HG02852 (cell line): Measurements from ENCODE around the gene RNFT1.
"Not testable (repeated sequence)": the region's sequence is repeated elsewhere in the genome, so short reads cannot be mapped to it uniquely, and the experiment has no call there.

Experiments used
- ATAC-seq: cut with Tn5 transposase; IDR thresholded peaks from one replicate; pipeline ENCODE4 v1.9.1; 2021; ENCODE audit warnings: mild to moderate bottlenecking, moderate library complexity; ENCODE audit not compliant: unreplicated experiment

RNFT1 gene, protein sequence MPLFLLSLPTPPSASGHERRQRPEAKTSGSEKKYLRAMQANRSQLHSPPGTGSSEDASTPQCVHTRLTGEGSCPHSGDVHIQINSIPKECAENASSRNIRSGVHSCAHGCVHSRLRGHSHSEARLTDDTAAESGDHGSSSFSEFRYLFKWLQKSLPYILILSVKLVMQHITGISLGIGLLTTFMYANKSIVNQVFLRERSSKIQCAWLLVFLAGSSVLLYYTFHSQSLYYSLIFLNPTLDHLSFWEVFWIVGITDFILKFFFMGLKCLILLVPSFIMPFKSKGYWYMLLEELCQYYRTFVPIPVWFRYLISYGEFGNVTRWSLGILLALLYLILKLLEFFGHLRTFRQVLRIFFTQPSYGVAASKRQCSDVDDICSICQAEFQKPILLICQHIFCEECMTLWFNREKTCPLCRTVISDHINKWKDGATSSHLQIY

DNA sequence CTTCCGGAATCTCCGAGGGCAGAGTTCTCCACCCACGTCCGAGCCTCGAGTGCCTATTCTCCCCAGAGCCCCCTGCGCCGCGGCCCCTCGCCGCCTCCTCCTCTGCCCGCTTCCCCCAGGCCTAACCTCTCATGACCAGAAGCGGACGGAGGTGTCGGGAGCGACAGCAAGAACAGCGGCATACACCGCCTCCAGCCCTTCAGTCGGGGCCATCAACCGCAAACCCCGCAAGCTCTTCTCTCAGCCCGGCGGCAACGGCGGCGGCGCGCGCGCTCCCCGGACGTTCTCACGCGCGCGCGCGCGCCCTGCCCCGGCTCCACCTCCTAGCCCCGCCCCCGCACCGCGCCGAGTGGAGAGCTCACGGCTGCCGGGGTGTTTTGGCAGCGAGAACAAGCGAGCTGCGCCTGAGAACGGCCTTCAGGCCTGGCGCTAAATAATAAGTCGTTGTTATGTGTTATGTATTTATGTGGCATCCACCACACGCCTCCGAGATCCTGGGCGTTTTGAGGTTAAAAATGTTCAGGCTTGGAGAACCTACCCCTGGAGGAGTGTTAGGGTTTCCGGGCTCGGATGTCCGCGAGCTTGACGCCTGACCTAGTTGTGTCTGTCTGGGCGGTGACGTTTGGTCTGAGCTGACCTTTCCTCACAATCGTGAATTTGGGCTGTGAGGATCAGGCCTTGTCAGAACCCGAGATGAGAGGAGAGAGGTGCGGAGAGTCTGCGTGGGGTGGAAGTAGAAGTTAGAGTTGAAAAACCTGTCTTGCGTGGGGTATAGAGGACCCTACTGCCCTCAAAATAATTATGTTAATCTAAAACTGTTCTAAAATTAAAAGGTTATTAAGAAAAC is at the start of gene RNFT1:
Gene RNFT1, minus strand, starts transcription at position 259 of the 847 bp plus-strand sequence. Its CDS starts 77 bp downstream, at position 182.
- ATAC-seq, result peak; percentile 82

DNA sequence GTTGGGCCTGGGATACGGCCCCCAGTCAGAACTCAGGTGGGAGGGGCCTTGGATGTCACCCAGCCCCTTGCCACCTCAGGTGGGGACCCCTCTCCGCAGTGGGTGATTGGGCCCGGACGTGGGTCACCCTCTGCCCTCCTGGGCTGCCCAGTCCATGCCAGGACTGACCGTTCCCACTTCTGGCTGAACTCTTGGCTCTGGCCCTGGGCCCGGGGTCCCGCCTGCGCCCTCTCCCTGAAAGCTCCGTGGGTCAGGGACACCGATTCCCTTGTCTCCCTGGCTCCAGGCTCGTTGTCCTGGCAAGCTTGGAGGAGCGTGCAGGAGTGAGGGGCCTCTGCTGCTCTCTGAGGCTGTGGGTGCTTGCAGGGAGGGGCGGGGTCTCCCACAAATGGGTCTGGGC is 44.8 kb upstream of the RNFT1 start:
- ATAC-seq, result not testable (repeated sequence)

DNA sequence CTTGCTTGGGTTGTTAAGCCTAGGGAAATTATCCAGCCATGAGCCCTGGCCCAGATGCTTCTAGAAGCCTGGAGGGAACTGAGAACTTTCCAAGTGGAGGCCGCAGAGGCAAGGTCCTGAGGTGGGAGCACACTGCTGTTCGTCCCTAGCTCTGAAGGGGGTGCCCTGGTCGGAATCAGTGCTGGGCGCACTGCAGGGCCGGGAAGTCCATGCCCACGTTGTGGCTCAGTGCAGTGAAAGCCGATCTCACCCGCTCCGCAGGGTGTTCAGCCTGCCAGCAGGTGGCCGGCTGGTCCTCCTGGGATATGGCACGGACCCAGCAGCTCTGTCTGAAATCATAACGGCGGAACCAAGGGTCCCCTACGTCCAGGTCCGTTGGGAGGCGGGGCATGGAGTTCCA is 43.8 kb upstream of the RNFT1 start:
- ATAC-seq, result not testable (repeated sequence)

DNA sequence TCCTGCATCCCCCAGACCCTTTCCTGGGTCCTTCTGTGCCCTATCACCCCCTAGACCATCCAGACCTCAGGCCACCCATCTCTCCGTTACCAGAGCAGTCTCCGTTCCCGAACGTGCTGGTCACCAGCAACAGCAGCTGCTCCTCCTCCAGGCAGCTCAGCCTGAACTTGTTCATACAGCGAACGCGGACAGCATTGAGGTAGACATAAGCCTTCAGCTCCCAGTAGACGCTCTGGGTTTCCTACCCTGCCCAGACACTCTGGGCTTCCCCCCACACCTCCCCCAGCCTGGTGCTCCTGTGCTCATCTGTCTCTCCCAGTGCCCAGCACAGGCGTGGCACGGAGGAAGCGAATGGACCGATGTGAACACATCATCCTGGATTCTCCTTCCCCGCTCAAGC is 41.6 kb upstream of the RNFT1 start:
- no peak for ATAC-seq

DNA sequence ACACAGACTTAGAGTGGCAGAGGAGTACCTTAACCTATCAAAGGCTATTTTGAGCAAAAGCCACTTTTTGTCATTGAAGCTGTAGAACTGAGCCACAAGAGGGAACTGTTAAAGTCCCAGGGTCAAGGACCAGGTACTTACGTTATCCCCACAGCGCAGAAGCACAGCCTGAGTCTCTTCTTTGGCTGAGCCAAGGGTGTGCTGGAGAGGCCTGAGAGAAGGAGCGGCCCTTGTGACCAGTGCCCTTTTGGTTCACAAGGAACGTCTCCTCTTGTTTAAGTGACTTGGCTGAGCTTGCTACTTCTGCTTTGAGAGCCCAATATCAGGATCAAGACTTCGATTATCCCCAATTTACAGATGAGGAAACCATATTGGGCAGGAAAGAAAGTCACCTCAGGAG is 40.0 kb upstream of the RNFT1 start:
- not testable (repeated sequence) for ATAC-seq

DNA sequence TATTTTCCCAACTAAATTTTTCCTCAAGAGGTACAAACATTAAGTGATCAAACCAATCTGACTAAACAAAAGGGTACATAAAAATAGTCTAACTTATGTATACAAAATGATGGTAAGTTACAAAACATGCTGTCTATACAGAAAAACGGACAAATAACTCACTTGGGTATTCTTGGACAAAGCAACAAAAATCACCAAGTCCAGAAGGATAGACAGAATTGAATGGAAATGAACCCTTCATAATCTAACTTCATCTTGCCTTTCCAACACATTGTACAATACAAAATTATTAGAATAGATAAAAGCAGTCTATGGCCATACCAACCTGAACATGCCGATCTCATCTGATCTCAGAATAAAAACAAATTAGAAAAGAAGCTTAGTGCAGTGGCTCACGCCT is 37.9 kb upstream of the RNFT1 start:
- not testable (repeated sequence) for ATAC-seq

DNA sequence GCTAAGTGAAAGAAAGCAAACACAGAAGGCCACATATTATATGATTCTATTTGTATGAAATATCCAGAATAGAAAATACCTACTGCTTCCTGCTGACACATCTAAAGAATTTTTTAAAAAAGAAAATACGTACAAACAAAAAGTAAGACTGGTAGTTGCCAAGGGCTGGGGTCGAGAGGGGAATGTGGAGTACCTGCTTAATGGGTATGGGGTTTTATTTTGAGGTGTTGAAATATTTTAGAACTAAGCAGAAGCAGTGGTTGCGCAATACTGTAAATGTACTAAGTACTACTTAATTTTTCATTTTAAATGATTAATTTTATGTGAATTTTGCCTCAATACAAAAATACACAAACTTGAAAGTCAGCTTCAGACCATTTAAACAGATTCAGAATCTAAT is 32.1 kb upstream of the RNFT1 start:
- not testable (repeated sequence) for ATAC-seq

DNA sequence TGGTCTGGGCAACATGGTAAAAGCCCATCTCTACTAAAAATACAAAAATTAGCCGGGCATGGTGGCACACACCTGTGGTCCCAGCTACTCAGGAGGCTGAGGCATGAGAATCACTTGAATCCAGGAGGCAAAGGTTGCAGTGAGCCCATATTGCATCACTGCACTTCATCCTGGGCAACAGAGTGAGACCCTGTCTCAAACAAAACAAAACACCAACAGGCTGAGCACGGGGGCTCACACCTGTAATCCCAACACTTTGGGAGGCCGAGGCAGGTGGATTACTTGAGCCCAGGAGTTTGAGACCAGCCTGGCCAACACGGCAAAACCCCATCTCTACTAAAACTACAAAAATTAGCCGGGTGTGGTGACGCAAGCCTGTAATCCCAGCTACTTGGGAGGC is 10.6 kb upstream of the RNFT1 start:
- ATAC-seq, result not testable (repeated sequence)

DNA sequence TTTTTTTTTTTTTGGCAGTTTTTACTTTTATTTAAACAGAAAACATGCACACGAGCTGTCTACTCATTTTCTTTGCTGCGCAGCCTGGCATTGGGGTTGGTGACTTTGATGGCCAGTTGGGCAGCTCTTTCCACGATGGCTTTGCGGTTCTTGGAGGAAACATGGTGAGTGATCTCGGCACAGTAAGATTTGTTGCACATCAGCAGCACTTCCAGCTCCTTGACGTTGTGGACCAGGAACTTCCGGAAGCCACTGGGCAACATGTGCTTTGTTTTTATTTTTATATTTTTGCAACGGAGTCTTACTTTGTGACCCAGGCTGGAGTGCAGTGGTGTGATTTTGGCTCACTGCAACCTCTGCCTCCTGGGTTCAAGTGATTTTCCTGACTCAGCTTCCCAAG is 8.9 kb upstream of the RNFT1 start:
- not testable (repeated sequence) for ATAC-seq

DNA sequence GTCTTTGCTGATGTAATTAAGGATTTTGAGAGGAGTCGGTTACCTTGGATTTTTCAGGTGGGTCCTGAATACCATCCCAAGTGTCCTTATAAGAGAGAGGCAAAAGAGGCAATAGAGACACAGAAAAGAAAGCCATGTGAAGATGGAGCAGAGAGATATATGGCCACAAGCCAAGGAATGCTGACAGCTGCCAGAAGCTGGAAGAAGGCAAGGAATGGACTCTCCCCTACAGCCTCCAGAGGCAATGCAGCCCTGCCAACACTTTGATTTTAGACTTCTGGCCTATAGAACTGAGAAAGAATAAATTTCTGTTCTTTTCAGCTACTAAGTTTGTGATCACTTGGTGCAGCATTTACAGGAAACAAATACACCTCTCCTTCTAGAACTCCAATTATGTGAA is 8.2 kb upstream of the RNFT1 start:
- no peak for ATAC-seq

DNA sequence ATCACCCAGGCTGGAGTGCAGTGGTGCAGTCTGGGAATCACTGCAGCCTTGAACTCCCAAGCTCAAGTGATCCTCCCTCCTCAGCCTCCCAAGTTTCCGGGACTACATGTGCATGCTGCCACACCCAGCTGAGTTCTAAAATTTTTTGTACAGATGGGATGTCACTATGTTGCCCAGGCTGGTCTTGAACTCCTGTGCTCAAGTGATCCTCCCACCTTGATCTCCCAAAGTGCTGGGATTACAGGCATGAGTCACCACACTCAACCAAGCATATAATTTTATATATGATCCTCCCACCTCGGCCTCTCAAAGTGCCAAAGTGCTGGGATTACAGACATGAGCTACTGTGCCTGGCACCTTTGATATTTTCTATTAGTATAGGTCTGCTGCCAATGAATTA is 7.2 kb upstream of the RNFT1 start:
- ATAC-seq, result not testable (repeated sequence)

DNA sequence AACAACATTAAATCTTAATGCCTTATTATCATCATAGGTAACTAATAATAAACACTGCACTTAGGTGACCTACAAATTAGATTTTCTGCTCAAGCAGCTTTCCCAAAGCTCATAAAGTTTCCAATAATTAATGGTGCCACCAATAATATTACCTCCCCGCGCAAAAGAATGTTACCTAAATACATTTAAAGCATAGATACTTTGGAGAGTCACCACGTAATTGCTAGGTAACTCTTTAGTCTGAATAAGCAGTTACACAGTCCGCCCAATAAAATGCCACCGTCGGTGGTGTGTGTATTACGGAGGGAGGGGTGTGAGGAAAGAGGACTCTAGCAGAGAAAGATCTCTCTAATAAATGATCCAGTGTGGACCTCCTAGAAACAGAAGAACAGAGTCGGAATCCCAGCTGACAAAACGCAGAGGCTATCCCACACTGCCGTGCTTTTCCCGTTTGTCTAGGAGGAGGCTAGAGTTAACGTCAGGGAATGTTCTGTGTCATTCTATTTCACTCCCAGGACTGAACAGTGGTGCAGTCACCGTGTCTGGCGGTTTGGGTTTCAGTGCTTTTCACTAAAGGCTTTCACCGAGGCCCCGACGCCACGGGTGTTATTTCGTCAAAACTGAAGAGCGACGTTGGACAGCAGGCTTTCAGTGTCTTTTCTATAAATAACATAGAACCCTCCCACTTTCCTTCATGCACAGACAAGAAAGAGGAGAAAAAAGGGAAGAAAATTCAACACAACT is 630 bp downstream of the RNFT1 start:
- peak; percentile 60 for ATAC-seq

DNA sequence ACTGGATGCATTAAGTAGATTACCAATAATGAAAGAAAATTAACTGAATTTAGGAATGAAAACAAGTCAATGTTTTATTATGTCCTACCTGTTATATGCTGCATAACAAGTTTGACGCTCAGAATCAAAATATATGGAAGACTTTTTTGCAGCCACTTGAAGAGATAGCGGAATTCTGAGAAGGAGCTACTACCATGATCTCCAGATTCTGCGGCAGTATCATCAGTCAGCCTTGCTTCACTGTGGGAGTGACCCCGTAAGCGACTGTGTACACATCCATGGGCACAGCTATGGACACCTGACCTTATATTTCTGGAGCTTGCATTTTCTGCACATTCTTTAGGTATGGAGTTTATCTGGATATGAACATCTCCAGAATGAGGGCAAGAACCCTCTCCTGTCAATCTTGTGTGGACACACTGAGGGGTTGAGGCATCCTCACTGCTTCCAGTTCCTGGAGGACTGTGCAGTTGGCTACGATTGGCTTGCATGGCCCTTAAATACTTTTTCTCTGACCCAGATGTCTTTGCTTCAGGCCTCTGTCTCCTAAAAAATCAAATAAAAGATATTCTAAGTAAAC is 1.7 kb downstream of the RNFT1 start:
- no peak for ATAC-seq

DNA sequence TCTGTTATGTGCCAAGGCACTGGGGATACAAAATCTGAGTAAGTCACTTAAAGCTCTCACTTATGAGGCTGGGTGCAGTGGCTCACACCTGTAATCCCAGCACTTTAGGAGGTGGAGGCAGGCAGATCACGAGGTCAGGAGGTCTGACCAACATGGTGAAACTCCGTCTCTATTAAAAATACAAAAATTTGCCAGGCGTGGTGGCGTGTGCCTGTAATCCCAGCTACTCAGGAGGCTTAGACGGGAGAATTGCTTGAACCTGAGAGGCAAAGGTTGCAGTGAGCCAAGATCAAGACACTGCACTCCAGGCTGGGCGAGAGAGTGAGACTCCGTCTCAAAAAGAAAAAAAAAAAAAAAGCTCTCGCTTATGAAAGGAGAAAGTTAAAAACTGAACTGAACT is 5.0 kb downstream of the RNFT1 start:
- ATAC-seq, result not testable (repeated sequence)

DNA sequence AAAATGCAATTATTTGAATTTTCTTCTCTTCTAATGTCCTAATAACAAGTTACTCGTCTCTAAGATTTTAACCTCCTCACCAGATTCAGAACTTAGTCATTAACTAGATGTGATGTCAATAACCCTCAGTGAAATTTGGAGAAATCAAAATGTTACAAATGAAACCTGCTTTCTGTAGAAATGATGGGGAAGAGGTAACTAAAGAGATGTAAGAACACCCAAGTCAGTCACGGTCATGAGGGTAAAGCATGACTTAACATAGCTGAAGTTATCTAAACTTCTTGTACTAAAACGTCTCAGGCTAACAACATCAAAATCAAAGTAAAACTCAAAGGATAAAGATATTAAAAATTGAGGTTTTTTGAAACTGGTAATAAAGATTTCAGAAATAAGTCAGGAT is 9.7 kb downstream of the RNFT1 start:
- no peak for ATAC-seq

DNA sequence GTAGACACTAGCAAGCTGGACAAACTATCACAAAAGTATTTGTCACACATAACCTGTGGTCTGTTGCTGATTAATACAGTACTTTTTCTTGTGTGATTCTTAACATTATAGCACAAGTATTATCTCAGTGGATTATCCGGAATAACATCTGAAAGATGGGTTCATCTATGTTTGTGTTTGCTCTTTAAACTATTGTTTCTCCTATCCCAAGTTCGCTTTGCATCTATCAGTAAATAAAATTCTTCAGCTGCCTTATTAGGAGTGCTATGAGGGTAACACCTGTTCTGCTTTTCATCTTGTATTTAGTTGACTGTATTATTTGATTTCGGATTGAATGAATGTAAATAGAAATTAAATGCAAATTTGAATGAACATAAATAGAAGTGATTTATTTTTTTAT is 14.5 kb downstream of the RNFT1 start:
- ATAC-seq, result no peak

DNA sequence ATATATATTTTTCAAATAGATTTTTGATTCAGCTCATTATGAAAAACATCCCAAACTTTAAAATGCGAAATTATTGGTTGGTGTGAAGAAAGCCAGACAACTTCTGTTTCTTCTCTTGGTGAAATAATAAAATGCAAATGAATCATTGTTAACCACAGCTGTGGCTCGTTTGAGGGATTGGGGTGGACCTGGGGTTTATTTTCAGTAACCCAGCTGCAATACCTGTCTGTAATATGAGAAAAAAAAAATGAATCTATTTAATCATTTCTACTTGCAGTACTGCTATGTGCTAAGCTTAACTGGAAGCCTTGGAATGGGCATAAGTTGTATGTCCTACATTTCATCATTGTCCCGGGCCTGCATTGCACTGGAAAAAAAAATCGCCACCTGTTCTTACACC is 17.2 kb downstream of the RNFT1 start:
- not testable (repeated sequence) for ATAC-seq

DNA sequence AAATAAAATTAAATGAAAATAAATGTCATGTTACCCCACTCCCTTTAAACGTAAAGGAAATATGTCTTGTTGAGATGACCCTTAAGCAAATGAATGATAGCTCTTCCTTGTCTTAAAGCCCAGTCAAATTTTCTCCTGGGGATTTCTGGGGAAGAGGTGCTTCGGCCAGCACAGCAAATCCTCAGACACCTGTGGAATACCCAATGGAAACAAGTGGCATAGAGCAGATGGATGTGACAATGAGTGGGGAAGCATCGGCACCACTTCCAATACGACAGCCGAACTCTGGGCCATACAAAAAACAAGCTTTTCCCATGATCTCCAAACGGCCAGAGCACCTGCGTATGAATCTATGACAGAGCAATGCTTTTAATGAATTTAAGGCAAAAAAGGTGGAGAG is 18.1 kb downstream of the RNFT1 start:
- ATAC-seq, result not testable (repeated sequence)

DNA sequence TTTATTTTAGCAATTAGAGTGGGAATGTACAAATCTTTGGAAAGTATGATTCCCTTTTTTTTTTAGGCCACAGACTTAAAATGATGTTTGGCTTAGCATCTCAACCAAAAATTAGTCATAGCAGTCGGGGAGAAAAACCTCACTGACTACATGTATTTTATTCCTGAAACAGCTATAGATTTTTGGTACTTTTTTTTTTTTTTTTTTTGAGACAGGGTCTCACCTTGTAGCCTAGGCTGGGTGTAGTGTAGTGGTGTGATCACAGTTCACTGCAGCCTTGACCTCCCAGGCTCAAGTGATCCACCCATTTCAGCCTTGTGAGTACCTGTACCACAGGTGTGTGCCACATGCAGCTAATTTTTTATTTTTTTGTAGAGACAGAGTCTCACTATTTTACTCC is 23.4 kb downstream of the RNFT1 start:
- no peak for ATAC-seq

DNA sequence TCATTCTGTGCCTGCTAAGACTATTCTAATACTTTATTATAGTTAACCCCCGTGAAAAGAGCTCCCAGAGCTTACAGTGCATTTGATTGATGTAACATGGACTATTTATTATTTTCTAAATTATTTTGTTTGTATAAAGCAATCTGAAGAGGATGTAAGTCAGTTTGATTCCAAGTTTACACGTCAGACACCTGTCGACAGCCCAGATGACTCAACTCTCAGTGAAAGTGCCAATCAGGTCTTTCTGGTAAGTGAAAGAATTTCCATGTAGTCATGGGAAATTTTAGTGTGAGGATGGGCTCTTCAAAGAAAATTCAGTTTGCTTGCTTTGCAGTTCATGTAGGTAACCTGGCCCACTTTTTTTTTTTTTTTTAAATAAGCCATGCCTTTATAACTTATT is 23.8 kb downstream of the RNFT1 start:
- not testable (repeated sequence) for ATAC-seq

DNA sequence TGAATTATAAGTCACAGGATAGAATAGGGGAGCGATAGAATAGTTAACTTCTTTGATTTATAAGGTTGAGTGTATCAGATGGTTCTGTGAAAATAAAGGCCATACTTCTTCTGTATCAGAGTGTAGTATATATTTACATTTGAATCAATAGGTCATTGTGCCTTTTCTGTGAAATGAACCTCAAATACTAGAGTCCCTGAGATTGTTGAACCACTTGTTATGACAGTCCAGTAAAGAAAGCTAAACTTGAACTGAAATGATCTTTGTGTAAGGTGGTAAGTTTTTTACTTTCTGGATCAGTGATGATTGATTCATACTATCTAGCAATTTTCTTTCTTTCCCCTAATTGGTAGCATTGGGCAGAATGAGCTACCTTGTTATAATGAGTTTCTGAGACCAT is 31.2 kb downstream of the RNFT1 start:
- not testable (repeated sequence) for ATAC-seq
